HS-27A (cell line): Measurements from ENCODE around the gene TMEM59L.
"Not testable (repeated sequence)": the region's sequence is repeated elsewhere in the genome, so short reads cannot be mapped to it uniquely, and the experiment has no call there.

ENCODE experiments used
- DNase-seq: peaks from one replicate; pipeline ENCODE4 v3.0.0-alpha.2; 2012; ENCODE audit warnings: low read depth, missing footprints

Gene TMEM59L

GRCh38 chr19:18612772-18613588, at the start of gene TMEM59L:
TMEM59L (plus strand) TSS chr19:18612870; CDS start chr19:18612959, 89 bp downstream.
- no peak for DNase-seq

GRCh38 chr19:18566953-18567352, 45.7 kb upstream of the TMEM59L start:
- DNase-seq: no peak

- no peak for DNase-seq
These were observed 44.3 kb upstream of the TMEM59L start for GRCh38 chr19:18568367-18568766.

- peak; percentile 79 for DNase-seq
These were observed 40.9 kb upstream of the TMEM59L start, which contains the start of gene UBA52 for GRCh38 chr19:18571564-18572344. UBA52 (plus strand) TSS chr19:18571857; CDS start chr19:18573301, 1,444 bp downstream.

GRCh38 chr19:18574691-18575291, 37.9 kb upstream of the TMEM59L start:
- no peak for DNase-seq

GRCh38 chr19:18576383-18576782, 36.3 kb upstream of the TMEM59L start:
- no peak for DNase-seq

GRCh38 chr19:18577365-18577914, 35.2 kb upstream of the TMEM59L start:
- DNase-seq: no peak

- DNase-seq: no peak
These were observed 32.4 kb upstream of the TMEM59L start for GRCh38 chr19:18580311-18580710.

- DNase-seq: no peak
These were observed 26.4 kb upstream of the TMEM59L start for GRCh38 chr19:18586306-18586705.

- no peak for DNase-seq
These were observed 25.1 kb upstream of the TMEM59L start for GRCh38 chr19:18587561-18587960.

GRCh38 chr19:18587962-18588610, 24.6 kb upstream of the TMEM59L start:
- DNase-seq: no peak

GRCh38 chr19:18588611-18589379, 23.9 kb upstream of the TMEM59L start, which contains the start of gene REX1BD:
REX1BD (plus strand) TSS chr19:18588798; CDS start chr19:18588802, 4 bp downstream.
- peak; percentile 30 for DNase-seq

- peak; percentile 26 for DNase-seq
These were observed 23.0 kb upstream of the TMEM59L start for GRCh38 chr19:18589380-18590272.

- no peak for DNase-seq
These were observed 22.1 kb upstream of the TMEM59L start for GRCh38 chr19:18590273-18591272.

- no peak for DNase-seq
These were observed 20.8 kb upstream of the TMEM59L start for GRCh38 chr19:18591735-18592385.

GRCh38 chr19:18592732-18593131, 19.9 kb upstream of the TMEM59L start:
- DNase-seq: not testable (repeated sequence)

GRCh38 chr19:18593367-18594095, 19.1 kb upstream of the TMEM59L start:
- no peak for DNase-seq
